ENCODE measurements around the gene POU1F1.

POU1F1 gene

GRCh38 chr3:87298111-87298718 lies 21.8 kb upstream of the POU1F1 start:
- H3K4me1 ChIP-seq (ENCODE audit: control insufficient read depth, insufficient read depth, low read length, unreplicated experiment) = no peaks in the 10 kb centered on the region
- H3K36me3 ChIP-seq (ENCODE audit: insufficient read depth, low read length) = no peaks in the 10 kb centered on the region
- no peak overlapping the region for H3K27ac ChIP-seq (ENCODE audit: low read depth, low read length)
- peak overlapping the region; percentile 64 for H2AFZ ChIP-seq (ENCODE audit: low read length, unreplicated experiment)
- H3K27me3 ChIP-seq (ENCODE audit: insufficient read depth, low read length) = no peaks in the 10 kb centered on the region
- no peak overlapping the region for H3K4me3 ChIP-seq (ENCODE audit: low read depth, low read length)
- no peaks in the 10 kb centered on the region for H3K79me2 ChIP-seq (ENCODE audit: control insufficient read depth, insufficient read depth, low read length, unreplicated experiment)

DNA sequence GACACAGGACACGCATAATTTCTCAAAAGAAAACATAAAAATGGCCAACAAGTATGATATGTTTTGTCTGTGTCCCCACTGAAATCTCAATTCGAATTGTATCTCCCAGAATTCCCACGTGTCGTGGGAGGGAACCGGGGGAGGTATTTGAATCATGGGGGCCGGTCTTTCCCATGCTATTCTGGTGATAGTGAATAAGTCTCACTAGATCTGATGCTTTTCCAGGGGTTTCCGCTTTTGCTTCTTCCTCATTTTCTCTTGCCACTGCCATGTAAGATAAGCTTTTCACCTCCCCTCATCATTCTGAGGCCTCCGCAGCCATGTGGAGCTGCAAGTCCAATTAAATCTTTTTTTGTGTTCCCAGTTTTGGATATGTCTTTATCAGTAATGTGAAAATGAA lies 12.1 kb upstream of the POU1F1 start:
- Histone ChIP-seq H3K79me2 (ENCODE audit: control insufficient read depth, insufficient read depth, low read length, unreplicated experiment) (no peaks in the 10 kb centered on the region), H3K27me3 (ENCODE audit: insufficient read depth, low read length) (no peaks in the 10 kb centered on the region), H3K36me3 (ENCODE audit: insufficient read depth, low read length) (no peaks in the 10 kb centered on the region), H2AFZ (ENCODE audit: low read length, unreplicated experiment) (no peak overlapping the region), H3K4me3 (ENCODE audit: low read depth, low read length) (no peak overlapping the region), H3K27ac (ENCODE audit: low read depth, low read length) (no peak overlapping the region), H3K4me1 (ENCODE audit: control insufficient read depth, insufficient read depth, low read length, unreplicated experiment) (peaks cover 6% of the 10 kb centered on the region)

- H2AFZ ChIP-seq (ENCODE audit: low read length, unreplicated experiment) = peak overlapping the region; percentile 45
- peaks cover 6% of the 10 kb centered on the region for H3K4me1 ChIP-seq (ENCODE audit: control insufficient read depth, insufficient read depth, low read length, unreplicated experiment)
Observed at GRCh38 chr3:87287011-87287410, 10.6 kb upstream of the POU1F1 start.

GRCh38 chr3:87272718-87273341 lies 3.6 kb downstream of the POU1F1 start:
- no peak overlapping the region for H2AFZ ChIP-seq (ENCODE audit: low read length, unreplicated experiment)
- H3K27me3 ChIP-seq (ENCODE audit: insufficient read depth, low read length) = no peaks in the 10 kb centered on the region
- H3K27ac ChIP-seq (ENCODE audit: low read depth, low read length) = no peak overlapping the region
- H3K4me1 ChIP-seq (ENCODE audit: control insufficient read depth, insufficient read depth, low read length, unreplicated experiment) = peaks cover 19% of the 10 kb centered on the region
- no peaks in the 10 kb centered on the region for H3K79me2 ChIP-seq (ENCODE audit: control insufficient read depth, insufficient read depth, low read length, unreplicated experiment)
- no peaks in the 10 kb centered on the region for H3K36me3 ChIP-seq (ENCODE audit: insufficient read depth, low read length)
- H3K4me3 ChIP-seq (ENCODE audit: low read depth, low read length) = no peak overlapping the region

More at GRCh38 chr3:87287011-87287410, 10.6 kb upstream of the POU1F1 start:
- no peaks in the 10 kb centered on the region for H3K36me3 ChIP-seq (ENCODE audit: insufficient read depth, low read length)
- no peaks in the 10 kb centered on the region for H3K27me3 ChIP-seq (ENCODE audit: insufficient read depth, low read length)
- no peaks in the 10 kb centered on the region for H3K79me2 ChIP-seq (ENCODE audit: control insufficient read depth, insufficient read depth, low read length, unreplicated experiment)
- no peak overlapping the region for H3K4me3 ChIP-seq (ENCODE audit: low read depth, low read length)
- H3K27ac ChIP-seq (ENCODE audit: low read depth, low read length) = peak overlapping the region; percentile 64

DNA sequence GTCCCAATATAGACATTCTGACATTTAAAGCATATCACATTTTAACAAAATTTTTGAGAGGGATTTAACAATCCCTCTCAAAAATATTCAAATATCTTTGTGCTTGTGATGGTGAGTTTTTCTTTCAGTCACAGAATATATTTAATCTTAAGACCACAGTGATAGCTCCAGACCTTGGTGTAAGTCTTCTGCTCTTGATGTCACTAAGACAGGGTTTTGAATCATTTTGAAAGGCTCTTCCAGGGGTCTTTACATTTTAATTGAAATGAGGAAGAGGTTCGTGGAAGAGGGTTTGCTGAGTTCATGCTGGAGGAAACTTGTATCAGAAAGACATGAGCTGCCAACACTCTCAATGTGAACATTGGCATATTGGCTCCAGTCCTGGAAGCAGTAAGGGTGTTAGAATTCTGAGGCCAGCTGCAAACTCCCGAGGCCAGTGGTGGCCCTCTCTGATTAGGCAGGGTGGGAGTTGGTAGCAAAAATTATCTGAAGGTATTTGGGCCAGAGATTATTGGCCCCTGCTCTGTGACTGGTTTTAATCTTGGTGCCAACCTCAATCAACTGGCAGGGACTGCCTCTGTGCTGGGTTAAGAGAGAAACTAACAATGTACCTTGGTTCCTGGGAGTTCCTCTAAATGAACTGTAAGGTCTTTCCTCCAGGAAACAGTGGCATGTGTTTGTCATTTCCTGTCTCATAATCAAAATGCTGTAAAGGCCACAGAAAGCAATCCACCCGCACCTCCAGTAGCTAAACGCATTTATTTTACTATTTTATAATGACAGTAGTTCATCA lies 5.3 kb downstream of the POU1F1 start:
- H3K27me3 ChIP-seq (ENCODE audit: insufficient read depth, low read length) = no peaks in the 10 kb centered on the region
- H3K27ac ChIP-seq (ENCODE audit: low read depth, low read length) = no peak overlapping the region
- no peaks in the 10 kb centered on the region for H3K79me2 ChIP-seq (ENCODE audit: control insufficient read depth, insufficient read depth, low read length, unreplicated experiment)
- peak overlapping the region; percentile 39 for H2AFZ ChIP-seq (ENCODE audit: low read length, unreplicated experiment)
- no peaks in the 10 kb centered on the region for H3K36me3 ChIP-seq (ENCODE audit: insufficient read depth, low read length)
- peaks cover 19% of the 10 kb centered on the region for H3K4me1 ChIP-seq (ENCODE audit: control insufficient read depth, insufficient read depth, low read length, unreplicated experiment)
- no peak overlapping the region for H3K4me3 ChIP-seq (ENCODE audit: low read depth, low read length)

DNA sequence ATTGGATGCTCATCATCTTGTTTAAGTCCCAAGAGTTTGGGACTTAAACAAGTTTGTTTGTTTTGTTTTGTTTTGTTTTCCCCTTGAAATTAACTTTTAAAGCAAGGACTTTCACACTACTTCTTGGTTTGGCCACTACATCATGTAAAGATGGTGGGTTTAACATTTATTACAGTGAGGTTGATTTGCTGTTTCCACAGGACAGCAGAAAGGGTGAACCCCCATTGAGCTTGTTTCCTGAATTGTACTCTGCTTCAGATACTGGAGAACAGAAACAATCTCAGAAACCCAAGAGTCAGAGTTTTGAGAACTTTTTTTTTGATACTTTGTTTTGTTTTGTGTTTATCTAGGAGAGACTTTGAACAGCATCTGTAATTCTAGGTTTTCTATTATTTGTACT lies 6.7 kb downstream of the POU1F1 start:
- H3K4me1 ChIP-seq (ENCODE audit: control insufficient read depth, insufficient read depth, low read length, unreplicated experiment) = peaks cover 19% of the 10 kb centered on the region
- H3K79me2 ChIP-seq (ENCODE audit: control insufficient read depth, insufficient read depth, low read length, unreplicated experiment) = no peaks in the 10 kb centered on the region
- no peak overlapping the region for H3K27ac ChIP-seq (ENCODE audit: low read depth, low read length)
- no peak overlapping the region for H3K4me3 ChIP-seq (ENCODE audit: low read depth, low read length)
- H2AFZ ChIP-seq (ENCODE audit: low read length, unreplicated experiment) = peak overlapping the region; percentile 22
- no peaks in the 10 kb centered on the region for H3K36me3 ChIP-seq (ENCODE audit: insufficient read depth, low read length)
- no peaks in the 10 kb centered on the region for H3K27me3 ChIP-seq (ENCODE audit: insufficient read depth, low read length)

DNA sequence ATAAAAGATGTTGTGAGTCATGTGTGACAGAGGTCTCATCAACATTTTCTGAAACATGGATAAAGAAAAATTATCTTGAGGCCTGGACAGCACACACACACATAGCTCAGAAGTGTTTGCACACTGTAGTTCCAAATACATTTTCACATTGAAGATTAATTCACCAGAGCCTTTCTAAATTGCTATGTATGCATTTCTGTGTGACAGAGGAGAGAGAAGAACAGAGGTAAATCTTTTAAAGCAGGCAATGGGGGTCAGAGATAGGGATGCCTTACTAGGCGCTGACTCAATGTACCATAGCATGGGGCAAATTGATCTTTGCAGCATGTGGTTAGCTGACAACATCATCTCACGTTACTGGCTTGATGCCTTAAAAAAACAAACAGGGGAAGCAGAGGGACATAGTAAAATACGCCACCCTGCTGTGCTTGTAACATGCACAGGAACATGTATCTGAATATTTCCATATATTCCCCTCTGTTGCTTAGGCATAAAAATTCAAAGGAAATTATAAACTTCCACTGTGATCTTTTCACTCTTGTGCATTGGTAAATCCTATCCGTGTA lies 7.7 kb downstream of the POU1F1 start:
- no peaks in the 10 kb centered on the region for H3K36me3 ChIP-seq (ENCODE audit: insufficient read depth, low read length)
- no peak overlapping the region for H3K27ac ChIP-seq (ENCODE audit: low read depth, low read length)
- H3K4me3 ChIP-seq (ENCODE audit: low read depth, low read length) = no peak overlapping the region
- H3K27me3 ChIP-seq (ENCODE audit: insufficient read depth, low read length) = no peaks in the 10 kb centered on the region
- H3K4me1 ChIP-seq (ENCODE audit: control insufficient read depth, insufficient read depth, low read length, unreplicated experiment) = peaks cover 19% of the 10 kb centered on the region
- H3K79me2 ChIP-seq (ENCODE audit: control insufficient read depth, insufficient read depth, low read length, unreplicated experiment) = no peaks in the 10 kb centered on the region
- H2AFZ ChIP-seq (ENCODE audit: low read length, unreplicated experiment) = no peak overlapping the region

- Histone ChIP-seq H3K27me3 (ENCODE audit: insufficient read depth, low read length) (no peaks in the 10 kb centered on the region), H2AFZ (ENCODE audit: low read length, unreplicated experiment) (no peak overlapping the region), H3K4me1 (ENCODE audit: control insufficient read depth, insufficient read depth, low read length, unreplicated experiment) (peaks cover 19% of the 10 kb centered on the region), H3K4me3 (ENCODE audit: low read depth, low read length) (no peak overlapping the region), H3K27ac (ENCODE audit: low read depth, low read length) (no peak overlapping the region), H3K36me3 (ENCODE audit: insufficient read depth, low read length) (no peaks in the 10 kb centered on the region), H3K79me2 (ENCODE audit: control insufficient read depth, insufficient read depth, low read length, unreplicated experiment) (no peaks in the 10 kb centered on the region)
Observed at GRCh38 chr3:87267953-87268645, 8.3 kb downstream of the POU1F1 start.

DNA sequence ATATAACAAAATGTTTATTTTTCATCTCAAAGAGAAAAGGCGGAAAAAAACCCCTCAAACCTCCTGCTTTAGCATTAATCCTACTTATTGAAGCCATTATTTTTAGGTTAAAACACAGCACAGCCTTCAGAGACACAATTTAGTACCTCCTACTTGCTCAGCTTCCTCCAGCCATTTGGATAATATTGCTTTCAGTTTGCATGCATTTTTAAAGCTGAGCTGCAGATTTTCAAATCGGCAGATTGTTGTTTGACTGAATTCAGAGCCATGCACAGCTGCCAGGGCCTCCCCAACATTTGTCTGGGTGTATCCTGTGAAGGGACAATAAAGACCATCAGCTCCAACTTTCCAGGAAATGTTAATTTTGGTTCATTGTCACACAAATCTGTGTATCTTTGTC lies 14.5 kb downstream of the POU1F1 start:
- H3K36me3 ChIP-seq (ENCODE audit: insufficient read depth, low read length) = no peaks in the 10 kb centered on the region

GRCh38 chr3:87260270-87260669 lies 16.1 kb downstream of the POU1F1 start:
- H3K4me1 ChIP-seq (ENCODE audit: control insufficient read depth, insufficient read depth, low read length, unreplicated experiment) = peaks cover 4% of the 10 kb centered on the region
- H3K27ac ChIP-seq (ENCODE audit: low read depth, low read length) = no peak overlapping the region
- H3K27me3 ChIP-seq (ENCODE audit: insufficient read depth, low read length) = no peaks in the 10 kb centered on the region
- no peak overlapping the region for H3K4me3 ChIP-seq (ENCODE audit: low read depth, low read length)
- peak overlapping the region; percentile 70 for H2AFZ ChIP-seq (ENCODE audit: low read length, unreplicated experiment)
- H3K79me2 ChIP-seq (ENCODE audit: control insufficient read depth, insufficient read depth, low read length, unreplicated experiment) = no peaks in the 10 kb centered on the region
- H3K36me3 ChIP-seq (ENCODE audit: insufficient read depth, low read length) = no peaks in the 10 kb centered on the region

More for the DNA sequence above, 14.5 kb downstream of the POU1F1 start:
- Histone ChIP-seq H3K27me3 (ENCODE audit: insufficient read depth, low read length) (no peaks in the 10 kb centered on the region), H3K4me3 (ENCODE audit: low read depth, low read length) (no peak overlapping the region), H3K79me2 (ENCODE audit: control insufficient read depth, insufficient read depth, low read length, unreplicated experiment) (no peaks in the 10 kb centered on the region), H2AFZ (ENCODE audit: low read length, unreplicated experiment) (peak overlapping the region; percentile 16), H3K27ac (ENCODE audit: low read depth, low read length) (no peak overlapping the region), H3K4me1 (ENCODE audit: control insufficient read depth, insufficient read depth, low read length, unreplicated experiment) (peaks cover 4% of the 10 kb centered on the region)
